Measurements from ENCODE around the gene SEC14L5.
"Not testable (repeated sequence)": the region's sequence is repeated elsewhere in the genome, so short reads cannot be mapped to it uniquely, and the experiment has no call there.

The SEC14L5 gene

DNA sequence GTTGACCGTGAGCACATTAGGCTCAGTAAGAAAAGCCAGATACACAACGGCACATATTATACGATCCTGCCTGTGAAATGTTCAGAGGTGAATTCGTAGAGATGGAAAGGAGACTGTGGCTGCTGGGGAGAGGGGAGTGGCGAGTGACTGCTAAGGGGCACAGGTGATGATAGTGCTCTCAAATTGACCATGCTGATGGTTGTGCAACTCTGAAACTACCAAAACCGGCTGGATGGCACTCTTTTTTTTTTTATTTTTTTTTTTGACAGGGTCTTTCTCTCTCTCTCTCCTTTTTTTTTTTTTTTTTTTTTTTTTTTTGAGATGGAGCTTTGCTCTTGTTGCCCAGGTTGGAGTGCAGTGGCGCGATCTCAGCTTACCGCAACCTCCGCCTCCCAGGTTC, 8.1 kb upstream of the SEC14L5 start:
- no peak for DNase-seq

- not testable (repeated sequence) for DNase-seq
Measured at GRCh38 chr16:4951583-4951982, 6.5 kb upstream of the SEC14L5 start.

DNA sequence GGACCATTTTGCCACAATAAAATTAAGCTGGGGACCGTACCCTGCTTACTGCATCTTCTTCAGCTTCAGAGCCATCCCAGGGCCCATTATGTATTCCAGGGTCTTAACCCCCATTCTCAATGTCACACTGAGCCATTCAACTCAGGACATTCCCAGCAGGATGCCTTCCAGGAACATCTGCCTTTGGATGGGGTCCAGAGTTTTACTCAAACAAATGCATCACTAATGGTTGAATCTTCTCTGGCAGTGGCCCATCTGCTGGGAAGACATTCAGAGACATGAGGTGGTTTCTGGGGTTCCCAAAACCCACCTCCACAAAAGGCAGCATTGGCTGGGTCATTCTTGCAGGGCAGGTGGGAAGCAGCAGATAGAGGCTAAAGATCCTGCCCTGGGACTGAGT, 3.4 kb upstream of the SEC14L5 start:
- no peak for DNase-seq

DNA sequence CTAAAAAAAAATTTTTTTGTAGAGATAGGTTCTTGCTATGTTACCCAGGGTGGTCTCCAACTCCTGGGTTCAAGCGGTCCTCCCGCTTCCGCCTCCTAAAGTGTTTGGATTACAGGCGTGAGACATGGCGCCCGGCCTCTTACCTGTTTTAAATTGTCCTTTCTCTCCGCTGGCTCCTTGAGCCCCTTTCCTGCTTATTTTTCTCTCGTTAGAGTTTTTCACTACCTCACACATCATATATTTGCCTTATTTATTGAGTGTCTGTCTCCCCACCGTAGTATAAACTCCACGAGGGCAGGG, 760 bp upstream of the SEC14L5 start:
- DNase-seq: no peak

DNA sequence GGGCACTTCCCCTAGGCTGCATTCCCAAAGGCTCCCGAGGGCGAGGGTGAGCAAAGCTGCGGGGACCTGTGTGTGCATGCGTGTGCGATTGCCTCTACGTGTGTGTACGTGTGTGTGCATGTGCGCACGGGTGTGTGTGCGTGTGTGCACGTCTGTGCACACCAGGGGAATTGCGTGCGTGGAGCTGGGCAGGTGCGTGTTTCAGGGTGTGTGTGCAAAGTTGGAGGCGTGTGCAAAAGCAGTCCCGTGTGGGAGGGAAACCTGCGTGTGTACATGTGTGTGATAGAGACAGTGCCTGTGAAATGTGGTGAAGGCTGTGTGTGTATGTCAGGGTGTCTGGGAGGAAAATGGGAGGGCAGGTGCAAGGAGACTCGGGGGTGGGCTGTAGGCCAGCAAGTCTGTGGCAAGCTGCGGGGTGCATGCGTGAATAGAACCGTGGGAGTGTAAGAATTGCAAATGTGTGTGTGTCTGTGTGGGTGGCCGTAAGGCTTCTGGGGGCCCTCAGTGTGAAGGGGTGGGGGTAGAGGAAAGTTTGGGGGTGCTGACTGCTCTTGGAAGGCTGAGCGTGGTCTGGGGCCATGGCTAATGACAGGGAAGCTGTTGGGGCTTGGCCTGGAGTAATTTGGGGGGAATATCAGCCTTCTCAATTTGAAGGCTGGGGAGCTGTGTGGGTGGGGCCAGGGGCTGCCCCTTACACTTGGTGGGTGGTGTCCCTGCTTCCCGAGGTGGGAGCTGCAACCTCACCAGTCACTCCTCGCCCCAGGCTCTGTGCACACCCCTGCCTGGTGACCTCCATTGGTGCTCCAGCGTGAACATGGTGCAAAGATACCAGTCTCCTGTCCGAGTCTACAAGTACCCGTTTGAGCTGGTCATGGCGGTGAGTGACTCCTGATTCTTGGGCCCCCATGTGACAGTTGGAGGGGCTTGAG, 644 bp downstream of the SEC14L5 start:
- peak in 3 of 56 donors; percentile 30 to 52 (median 36) for DNase-seq

GRCh38 chr16:4960579-4960978, 2.4 kb downstream of the SEC14L5 start:
- DNase-seq: no peak

- peak in 42 of 56 donors; percentile 7 to 93 (median 51) for DNase-seq
Measured at GRCh38 chr16:4962716-4963115, 4.6 kb downstream of the SEC14L5 start.

GRCh38 chr16:4963527-4963926, 5.4 kb downstream of the SEC14L5 start:
- DNase-seq: not testable (repeated sequence)

- no peak for DNase-seq
Measured at GRCh38 chr16:4966736-4967453, 8.8 kb downstream of the SEC14L5 start.

GRCh38 chr16:4968278-4968677, 10.1 kb downstream of the SEC14L5 start:
- not testable (repeated sequence) for DNase-seq

DNA sequence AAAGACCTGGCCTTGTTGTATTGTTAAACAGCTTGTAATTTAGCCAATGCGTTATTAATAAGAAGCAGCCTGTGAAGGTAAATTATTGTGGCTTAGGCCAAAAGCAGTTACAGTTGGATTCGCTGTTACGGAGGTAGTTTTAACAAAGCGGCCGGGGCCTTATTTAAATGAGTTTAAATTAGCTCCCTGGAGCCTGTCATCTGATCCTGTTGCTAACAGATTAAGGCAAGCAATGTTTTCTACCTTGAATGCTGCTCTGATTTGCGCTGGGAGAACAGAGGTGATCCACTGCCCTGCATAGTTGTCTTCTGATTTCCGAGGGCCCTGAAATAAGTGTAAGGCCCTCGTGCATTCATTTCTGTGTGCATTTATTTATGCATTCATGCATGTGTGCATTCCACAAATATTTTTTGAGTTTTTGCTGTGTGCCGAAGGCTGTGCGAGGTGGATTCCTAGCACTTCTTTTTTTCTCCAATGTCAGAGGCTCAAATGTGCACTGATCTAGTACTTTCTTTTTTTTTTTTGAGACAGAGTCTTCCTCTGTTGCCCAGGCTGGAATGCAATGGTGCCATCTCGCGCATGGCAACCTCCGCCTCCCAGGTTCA, 10.9 kb downstream of the SEC14L5 start:
- DNase-seq: no peak

- peak in 2 of 56 donors; percentile 4 to 31 for DNase-seq
Measured at GRCh38 chr16:4970010-4970409, 11.9 kb downstream of the SEC14L5 start.

GRCh38 chr16:4972938-4973587, 14.9 kb downstream of the SEC14L5 start:
- peak in 50 of 56 donors; percentile 22 to 92 (median 74) for DNase-seq

- no peak for DNase-seq
Measured at GRCh38 chr16:4976079-4976478, 17.9 kb downstream of the SEC14L5 start.

- no peak for DNase-seq
Measured at GRCh38 chr16:4976611-4977145, 18.5 kb downstream of the SEC14L5 start.

- no peak for DNase-seq
Measured at GRCh38 chr16:4979164-4979563, 21.0 kb downstream of the SEC14L5 start.

DNA sequence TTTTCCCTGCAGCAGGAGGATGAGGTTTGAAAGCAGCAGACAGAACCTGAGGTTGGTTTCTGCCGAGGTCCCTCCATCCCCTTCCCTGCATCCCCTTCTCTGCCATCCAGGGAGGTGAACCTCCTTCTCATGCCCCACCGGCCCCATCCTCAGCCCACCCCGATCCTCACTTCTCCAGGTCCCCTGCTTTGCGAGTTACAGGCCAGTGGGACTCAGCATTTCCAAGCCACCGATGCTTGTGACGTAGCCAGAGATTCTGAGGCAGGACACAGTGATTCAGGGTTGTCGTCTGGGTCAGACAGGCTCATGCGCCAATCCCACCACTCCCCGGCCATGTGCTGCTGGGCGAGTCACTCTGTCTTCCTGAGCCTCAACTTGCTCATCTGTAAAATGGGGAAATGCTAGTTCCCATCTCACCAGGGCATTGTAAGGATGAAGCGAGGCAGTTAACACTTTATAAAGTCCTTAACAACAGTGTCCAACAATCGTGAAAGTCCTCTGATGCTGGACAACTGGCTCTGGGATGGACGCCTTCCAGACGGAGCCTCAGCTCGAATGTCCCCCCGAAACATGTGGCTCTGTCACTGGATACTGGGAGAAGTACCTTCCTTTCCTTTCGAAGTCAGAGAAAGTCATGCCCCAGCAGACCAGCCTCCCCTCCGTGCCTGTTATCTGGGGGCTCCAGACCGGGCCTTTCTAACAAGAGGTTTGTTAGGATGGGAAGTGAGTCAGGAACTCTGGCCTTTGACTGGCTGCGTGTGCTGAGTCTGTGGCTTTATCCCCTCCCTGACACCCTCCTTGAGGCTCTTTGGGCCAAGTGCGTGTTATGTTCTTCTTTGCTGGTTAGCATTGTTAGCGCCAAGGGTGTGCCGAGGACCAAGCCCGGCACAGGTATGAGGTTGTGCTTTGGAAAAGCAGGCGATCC, 21.9 kb downstream of the SEC14L5 start:
- no peak for DNase-seq

GRCh38 chr16:4980691-4981090, 22.6 kb downstream of the SEC14L5 start:
- no peak for DNase-seq

DNA sequence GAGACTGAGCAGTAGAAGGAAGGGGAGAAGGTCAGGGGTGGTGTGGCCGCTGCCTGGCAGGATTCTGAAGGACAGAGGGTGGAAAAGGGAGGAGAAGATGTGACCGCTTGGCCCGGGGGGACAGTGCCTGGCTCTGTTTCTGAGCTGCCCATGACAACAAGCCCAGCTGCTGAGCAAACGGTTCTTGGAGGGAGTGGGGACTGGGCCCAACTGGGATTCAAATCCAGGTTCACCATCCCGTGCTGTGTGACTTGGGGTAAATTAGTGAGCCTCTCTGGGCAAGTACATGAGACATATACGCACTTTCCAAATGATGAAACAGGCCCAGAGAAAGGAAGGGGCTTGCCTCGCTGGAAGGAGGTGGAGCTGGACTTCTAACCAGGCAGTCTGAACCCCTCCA, 23.3 kb downstream of the SEC14L5 start:
- DNase-seq: peak in 9 of 56 donors; percentile 9 to 39 (median 31)

Data from amygdala (tissue), 56 donors.